GM18870 (cell line): ENCODE results near the gene NHEJ1.

ENCODE experiments used
- ATAC-seq: cut with Tn5 transposase; IDR thresholded peaks from one replicate; pipeline ENCODE4 v1.9.1; 2021; ENCODE audit warnings: moderate library complexity; ENCODE audit not compliant: unreplicated experiment

The NHEJ1 gene

DNA sequence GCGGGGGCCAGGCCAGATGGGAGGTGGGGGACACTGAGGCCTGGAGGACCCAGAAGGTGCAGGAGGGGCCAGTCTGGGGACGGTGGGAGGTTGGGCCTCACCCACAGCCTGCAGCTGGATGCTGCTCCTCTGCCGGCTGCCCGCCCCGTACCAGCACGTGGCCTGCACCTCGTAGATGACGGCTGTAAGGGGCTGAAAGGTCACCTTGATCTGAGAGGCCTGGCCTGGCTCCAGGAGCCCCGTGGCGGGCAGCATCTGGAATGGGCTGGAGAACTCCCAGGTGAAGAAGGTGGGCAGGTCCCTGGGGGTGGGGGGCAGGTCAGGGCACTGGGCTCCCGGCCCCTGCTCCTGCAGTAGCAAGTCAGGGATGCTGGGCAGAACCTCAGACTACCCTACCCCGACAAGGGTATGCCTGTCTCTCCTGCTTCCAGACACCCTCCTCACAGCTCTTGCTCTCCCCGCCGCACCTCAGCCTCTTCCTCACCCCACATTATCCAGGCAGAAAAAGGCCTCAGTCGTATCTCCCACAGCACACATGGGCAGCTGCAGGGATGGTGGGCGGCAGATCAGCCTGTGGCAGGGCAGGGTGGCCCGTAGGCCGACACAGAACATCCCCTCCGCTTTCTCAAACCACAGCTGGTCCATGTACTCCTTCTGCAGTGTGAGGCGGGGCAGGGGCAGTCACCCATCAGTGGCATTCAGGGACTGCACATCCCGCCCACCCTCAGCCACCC is 129.4 kb downstream of the NHEJ1 start:
- ATAC-seq: no peak

- ATAC-seq: no peak
Measured at GRCh38 chr2:219030177-219030940, 130.3 kb downstream of the NHEJ1 start.

GRCh38 chr2:219029829-219030165 is 130.8 kb downstream of the NHEJ1 start:
- peak; percentile 64 for ATAC-seq

DNA sequence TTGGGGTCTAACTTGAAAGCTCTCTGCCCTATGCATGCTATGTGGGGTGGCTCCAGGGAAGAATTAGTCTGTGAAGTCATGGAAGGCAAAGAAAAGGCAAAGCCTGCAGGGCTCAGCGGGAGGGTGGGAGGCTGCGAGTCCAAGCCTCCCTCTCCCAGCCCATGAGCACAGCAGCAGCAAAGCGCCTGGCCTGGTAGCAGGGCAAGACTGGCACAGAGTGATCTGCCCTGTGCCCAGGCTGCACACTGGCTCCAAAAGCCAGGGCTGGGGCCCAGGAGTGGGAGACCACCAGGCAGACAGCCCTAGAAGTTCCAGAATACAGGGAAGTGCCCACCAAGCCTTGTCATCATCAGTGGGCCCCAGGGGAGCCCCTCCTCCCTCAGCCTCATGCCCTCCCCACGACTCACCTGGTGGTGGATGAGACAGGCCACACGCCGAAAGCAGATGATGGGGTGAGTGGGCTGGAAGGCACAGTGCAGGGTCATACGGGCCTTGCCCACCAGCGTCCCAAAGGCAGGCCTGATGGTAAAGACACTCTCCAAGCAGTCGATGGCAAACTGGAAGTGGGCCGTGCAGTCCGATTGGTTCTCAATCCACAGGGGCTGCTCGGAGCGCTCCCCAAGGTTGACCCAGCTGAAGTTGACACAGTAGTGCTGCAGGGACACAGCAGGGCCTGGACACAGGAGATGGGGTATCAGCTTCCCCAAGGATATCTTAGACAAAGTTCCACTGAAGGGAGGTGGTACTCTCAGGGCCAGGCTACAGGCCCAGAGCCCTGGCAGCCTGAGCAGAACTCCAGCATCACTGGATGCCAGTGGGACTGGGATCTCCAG is 131.4 kb downstream of the NHEJ1 start:
- no peak for ATAC-seq

DNA sequence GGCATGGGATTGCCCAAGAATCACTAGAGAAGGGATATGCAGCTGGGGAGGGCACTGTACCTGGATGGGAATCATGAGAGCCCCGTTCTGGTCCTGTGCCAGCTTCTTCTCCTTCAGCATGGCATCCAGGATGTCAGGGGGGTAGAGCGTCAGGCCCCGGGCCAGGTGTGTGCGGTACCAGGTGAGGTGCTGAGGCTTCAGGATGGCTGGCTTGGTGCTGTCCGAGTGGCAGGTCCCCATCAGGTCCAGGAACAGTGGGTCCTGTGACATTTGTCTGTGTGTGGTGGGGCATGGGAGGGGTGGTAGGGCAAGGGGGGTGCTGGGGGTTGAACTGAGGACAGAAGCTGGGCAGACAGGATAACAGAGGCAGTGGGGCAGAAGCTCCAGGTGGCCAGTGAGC is 132.5 kb downstream of the NHEJ1 start:
- no peak for ATAC-seq

- no peak for ATAC-seq
Measured at GRCh38 chr2:219027511-219028055, 133.0 kb downstream of the NHEJ1 start.

- no peak for ATAC-seq
Measured at GRCh38 chr2:219026946-219027345, 133.7 kb downstream of the NHEJ1 start.

GRCh38 chr2:219025637-219026585 is 134.7 kb downstream of the NHEJ1 start:
- ATAC-seq: no peak
